ENCODE data around the gene IFI27L1.

Gene IFI27L1

GRCh38 chr14:94124582-94125377 lies 43.7 kb downstream of the IFI27L1 start:
- H3K4me3 ChIP-seq (ENCODE audit: low read depth, low read length), result no peak overlapping the region
- TF ChIP-seq CTCF (conservative IDR thresholded peaks at IDR 0.05; ENCODE audit: low read depth, low read length), result no peak
- no peak for DNase-seq (ENCODE audit: low read depth)

GRCh38 chr14:94125659-94126418 lies 44.7 kb downstream of the IFI27L1 start:
- TF ChIP-seq CTCF (conservative IDR thresholded peaks at IDR 0.05; ENCODE audit: low read depth, low read length), result no peak
- no peak for DNase-seq (ENCODE audit: low read depth)
- H3K4me3 ChIP-seq (ENCODE audit: low read depth, low read length), result no peak overlapping the region

- DNase-seq (ENCODE audit: low read depth), result no peak
- H3K4me3 ChIP-seq (ENCODE audit: low read depth, low read length), result no peak overlapping the region
- no peak for TF ChIP-seq CTCF (conservative IDR thresholded peaks at IDR 0.05; ENCODE audit: low read depth, low read length)
These were observed 45.2 kb downstream of the IFI27L1 start for GRCh38 chr14:94126419-94126677.

- TF ChIP-seq CTCF (conservative IDR thresholded peaks at IDR 0.05; ENCODE audit: low read depth, low read length), result no peak
- DNase-seq (ENCODE audit: low read depth), result no peak
- H3K4me3 ChIP-seq (ENCODE audit: low read depth, low read length), result no peak overlapping the region
These were observed 45.7 kb downstream of the IFI27L1 start for GRCh38 chr14:94126800-94127199.

GRCh38 chr14:94127330-94127729 lies 46.2 kb downstream of the IFI27L1 start:
- no peak for DNase-seq (ENCODE audit: low read depth)
- no peak for TF ChIP-seq CTCF (conservative IDR thresholded peaks at IDR 0.05; ENCODE audit: low read depth, low read length)
- no peak overlapping the region for H3K4me3 ChIP-seq (ENCODE audit: low read depth, low read length)

- no peak for TF ChIP-seq CTCF (conservative IDR thresholded peaks at IDR 0.05; ENCODE audit: low read depth, low read length)
- no peak for DNase-seq (ENCODE audit: low read depth)
- H3K4me3 ChIP-seq (ENCODE audit: low read depth, low read length), result no peak overlapping the region
These were observed 47.2 kb downstream of the IFI27L1 start for GRCh38 chr14:94128216-94128839.
